HG02981 (cell line): ENCODE measurements around the gene GPR107.

Experiments used
- ATAC-seq: cut with Tn5 transposase; IDR thresholded peaks from one replicate; pipeline ENCODE4 v1.9.1; 2021; ENCODE audit warnings: mild to moderate bottlenecking, moderate library complexity; ENCODE audit not compliant: unreplicated experiment

GPR107 gene

DNA sequence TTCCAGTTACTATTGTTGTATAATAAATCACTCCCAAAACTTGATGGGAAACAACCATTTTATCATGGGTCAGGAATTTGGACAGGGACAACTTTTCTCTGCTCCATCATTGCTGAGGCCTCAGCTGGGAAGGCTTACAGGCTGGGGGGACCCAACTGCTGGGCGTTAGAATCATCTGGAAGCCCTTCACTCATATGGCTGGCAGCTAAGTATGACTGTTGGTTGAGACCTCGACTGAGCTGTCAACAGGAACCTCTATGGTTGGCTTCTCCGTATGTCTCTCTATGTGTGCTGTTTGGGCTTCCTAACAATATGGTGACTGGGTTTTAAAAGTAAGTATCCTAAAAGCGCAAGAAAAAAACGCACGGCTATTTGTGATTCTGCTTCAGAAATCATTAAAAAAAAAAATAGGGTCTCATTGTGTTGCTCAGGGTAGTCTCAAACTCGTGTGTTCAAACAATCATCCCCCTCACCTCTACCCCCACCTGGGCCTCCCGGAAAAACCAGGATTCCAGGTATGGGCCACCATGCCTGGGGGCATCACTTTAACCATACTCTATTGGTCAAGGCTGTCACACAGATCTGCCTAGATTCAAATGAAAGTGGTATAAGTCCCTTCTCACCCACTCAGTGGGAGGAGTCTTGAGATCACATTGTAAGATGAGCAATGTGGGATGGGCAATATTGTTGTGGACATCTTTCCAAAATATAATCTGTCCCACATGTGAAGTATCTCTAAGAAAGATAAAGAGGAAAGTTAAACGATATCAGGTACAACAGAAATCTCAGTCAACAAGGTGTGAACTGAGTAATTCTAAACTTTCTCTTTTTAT lies 26.0 kb upstream of the GPR107 start:
- ATAC-seq, result no peak

DNA sequence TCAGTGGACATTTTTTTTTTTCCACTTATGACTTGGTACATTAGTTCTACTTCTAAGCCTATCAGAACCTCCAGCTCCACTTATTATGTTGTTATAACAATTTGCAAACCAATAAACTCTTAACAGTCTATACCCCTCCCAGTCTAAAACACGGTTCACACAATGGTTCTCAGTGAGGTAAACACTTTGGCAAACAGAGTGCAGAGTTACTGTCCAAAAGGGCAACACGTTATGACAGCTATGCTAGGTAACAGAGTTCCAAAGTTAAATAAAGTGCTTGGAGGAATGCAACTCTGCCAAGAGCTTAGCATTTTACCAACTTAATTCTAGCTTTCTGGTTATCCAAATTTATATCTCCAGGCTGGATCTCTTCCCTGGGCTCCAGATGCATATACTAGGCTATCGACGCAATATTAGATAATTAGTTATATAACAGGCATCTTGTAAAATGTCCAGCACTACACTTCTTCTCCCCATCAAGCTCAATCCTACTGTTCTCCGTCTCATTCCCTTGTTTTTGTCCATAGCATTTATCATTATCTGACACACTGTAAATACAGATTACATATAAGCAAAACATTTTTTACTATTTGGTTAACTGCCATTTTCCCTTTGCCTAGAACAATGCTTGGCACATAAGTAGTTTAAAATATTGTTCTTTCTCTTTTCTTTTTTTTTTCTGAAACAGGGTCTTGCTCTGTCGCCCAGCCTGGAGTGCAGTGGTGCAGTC lies 25.0 kb upstream of the GPR107 start:
- ATAC-seq, result no peak

DNA sequence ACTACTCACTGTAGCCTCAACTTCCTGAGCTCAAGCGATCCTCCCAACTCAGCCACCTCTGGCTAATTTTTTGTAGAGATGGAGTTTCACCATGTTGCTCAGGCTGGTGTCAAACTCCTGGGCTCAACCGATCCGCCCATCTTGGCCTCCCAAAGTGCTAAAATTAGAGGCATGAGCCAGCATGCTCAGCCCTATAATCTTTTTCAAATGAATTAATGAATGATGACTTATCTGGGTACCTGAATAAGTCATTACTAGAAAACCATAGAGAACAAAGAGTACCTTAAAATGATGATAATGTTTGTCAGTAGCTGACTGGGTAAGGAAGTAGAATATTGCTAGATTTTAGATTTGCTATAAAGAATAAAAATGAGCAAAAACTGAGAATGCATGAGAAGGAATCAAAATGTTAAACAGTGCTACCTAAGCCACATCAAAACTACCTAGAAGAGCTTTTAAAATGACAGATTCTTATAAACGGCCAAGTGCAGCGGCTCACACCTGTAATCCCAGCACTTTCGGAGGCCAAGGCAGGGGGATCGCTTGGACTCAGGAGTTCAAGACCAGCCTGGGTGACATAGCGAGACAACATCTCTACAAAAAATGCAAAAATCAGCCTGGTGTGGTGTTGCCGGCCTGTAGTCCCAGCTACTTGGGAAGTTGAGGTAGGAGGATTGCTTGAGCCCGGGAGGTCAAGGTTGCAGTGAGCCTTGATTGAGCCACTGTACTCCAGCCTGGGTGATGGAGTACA lies 24.3 kb upstream of the GPR107 start:
- peak; percentile 48 for ATAC-seq

DNA sequence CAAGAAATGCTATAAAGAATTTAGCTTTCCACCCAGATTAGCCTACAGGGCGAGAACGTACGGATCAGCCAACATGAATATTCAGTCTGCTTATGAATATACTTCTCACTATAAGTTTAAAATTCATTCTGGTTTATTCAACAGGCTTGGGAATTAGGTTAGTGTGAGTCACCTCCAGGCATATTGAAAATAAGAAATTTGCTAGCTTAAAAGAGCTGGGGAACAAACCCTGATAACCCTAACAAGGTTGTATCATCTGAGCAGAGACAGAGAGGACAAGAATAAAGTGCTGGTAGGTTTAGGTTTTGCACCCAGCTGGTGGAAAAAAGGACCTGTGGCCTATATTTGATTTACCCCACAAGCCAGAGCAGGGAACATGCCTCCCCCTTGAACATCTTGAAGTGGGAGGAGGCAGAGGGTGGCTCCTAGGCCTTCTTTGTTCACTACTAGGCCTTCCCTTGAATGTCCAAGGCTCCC lies 23.0 kb upstream of the GPR107 start:
- no peak for ATAC-seq

DNA sequence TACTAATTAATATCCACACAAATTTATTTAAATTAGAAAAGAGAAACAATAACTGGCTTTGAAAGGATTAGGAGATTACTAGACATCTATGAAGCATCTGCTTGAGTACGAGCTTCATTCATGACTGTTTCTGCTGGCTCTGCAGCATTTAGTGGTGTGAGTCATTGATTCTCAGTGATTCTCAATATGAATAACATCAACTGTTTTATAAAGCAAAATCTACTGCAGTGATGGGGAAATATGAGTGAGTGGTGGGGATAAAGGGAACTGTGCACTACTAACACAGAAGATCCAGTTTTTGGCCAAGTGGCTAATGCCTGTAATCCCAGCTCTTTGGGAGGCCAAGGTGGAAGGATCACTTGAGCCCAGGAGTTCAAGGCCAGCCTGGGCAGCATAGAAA lies 19.1 kb upstream of the GPR107 start:
- no peak for ATAC-seq

GRCh38 chr9:130036099-130036498 lies 17.6 kb upstream of the GPR107 start:
- no peak for ATAC-seq

DNA sequence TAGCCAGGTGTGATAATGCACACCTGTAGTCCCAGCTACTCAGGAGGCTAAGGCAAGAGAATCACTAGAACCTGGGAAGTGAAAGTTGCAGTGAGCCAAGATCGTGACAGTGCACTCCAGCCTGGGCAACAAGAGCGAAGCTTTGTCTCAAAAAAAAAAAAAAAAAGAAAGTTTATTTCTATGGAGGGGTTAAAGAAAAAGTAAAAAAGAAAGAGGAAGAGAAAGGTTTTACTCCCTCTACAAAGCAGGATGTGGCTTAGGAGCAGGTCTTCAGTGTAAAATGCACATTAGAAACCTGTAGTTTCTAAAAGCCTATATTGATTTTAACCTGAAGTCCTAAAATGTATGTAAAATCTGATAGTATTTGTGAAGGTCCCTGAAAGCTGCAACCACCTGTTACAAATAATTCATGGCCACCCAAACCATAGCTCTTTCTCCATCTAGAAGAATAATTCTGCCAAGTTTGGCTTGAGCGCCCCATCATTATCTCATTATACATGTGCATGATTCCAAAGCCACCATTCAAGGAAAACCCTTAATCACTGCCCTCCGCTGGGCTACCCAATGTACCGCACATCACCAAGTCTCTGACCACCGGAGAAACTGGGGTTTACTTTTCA lies 14.1 kb upstream of the GPR107 start:
- no peak for ATAC-seq

- ATAC-seq, result no peak
Measured at GRCh38 chr9:130040984-130041647, 12.6 kb upstream of the GPR107 start.

DNA sequence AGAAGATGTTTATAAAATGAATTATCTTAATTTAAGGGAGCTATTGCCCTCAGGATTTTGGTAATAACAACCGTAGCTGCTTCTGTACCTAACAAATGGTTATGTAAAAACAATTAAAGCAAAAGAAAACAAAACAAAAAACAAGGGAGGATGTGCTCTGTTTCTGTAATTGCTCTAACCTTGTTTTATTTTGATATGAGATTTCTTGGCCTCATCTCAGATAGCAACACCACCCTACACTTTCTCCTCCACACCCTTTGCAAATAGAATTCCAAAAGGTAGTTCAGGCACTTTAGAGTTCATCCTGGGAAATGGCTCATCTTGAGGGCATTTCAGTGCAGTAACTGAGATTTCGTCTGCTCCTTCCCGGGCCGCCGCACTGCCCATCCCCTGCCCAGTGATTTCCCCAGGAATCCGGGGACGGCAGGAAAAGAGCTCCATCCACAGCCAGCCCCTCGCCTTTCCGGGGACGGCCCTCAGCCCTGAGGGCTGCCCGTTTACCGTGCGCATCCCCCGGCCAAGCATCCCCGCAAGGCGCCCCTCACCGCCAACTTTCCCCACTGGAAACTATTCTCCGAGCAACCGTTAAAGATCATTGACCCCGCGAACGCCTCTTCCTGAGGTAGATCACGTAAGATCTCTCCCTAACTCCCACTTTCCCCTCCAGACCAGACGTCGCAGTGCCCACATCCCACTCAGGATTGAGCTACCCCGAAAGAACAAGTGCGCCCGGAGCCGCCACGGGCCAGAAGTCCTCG lies 11.9 kb upstream of the GPR107 start:
- ATAC-seq, result no peak

GRCh38 chr9:130042406-130042884 lies 11.3 kb upstream of the GPR107 start:
- ATAC-seq, result no peak

DNA sequence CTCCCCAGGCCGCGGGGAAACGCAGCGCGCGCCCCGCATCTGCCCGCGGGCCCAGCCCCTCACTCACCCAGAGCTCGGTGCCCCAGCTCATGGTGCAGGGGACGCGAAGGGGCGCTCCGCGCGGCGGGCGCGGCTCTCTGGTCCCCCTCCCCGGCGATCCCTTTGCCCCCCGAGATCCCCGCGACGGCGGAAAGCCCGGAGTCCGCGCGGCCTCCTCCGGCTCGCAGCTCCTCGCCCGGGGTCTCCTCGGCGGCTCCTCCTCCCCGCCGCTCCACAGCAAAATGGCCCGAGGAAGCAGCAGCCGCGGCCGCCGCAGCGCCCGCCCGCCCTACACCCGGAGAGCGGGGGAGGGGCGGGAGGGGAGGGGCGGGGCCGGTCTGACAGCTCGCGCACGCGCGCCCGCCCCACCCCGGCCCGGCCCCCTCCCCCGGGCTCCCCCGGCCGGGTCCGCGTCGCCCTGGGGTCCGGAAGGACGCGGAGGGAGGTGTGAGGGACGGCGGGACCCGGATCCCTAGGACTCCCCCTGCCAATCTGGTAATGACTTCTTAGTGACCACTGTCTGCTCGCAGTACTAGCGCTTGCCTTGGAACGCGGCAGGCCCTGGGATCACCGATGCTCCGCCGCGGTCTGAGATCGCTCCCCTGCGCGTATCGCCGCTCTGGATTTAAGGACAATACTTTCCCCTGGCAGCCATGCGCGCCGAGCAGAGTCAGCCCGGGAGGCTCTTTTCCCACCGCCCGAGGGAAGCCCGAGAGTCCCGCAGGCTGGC lies 10.6 kb upstream of the GPR107 start, which contains the start of gene FNBP1:
Gene FNBP1, minus strand, starts transcription at position 305 of the 769 bp plus-strand sequence. Its CDS starts 214 bp downstream, at position 91.
- ATAC-seq, result peak; percentile 39

DNA sequence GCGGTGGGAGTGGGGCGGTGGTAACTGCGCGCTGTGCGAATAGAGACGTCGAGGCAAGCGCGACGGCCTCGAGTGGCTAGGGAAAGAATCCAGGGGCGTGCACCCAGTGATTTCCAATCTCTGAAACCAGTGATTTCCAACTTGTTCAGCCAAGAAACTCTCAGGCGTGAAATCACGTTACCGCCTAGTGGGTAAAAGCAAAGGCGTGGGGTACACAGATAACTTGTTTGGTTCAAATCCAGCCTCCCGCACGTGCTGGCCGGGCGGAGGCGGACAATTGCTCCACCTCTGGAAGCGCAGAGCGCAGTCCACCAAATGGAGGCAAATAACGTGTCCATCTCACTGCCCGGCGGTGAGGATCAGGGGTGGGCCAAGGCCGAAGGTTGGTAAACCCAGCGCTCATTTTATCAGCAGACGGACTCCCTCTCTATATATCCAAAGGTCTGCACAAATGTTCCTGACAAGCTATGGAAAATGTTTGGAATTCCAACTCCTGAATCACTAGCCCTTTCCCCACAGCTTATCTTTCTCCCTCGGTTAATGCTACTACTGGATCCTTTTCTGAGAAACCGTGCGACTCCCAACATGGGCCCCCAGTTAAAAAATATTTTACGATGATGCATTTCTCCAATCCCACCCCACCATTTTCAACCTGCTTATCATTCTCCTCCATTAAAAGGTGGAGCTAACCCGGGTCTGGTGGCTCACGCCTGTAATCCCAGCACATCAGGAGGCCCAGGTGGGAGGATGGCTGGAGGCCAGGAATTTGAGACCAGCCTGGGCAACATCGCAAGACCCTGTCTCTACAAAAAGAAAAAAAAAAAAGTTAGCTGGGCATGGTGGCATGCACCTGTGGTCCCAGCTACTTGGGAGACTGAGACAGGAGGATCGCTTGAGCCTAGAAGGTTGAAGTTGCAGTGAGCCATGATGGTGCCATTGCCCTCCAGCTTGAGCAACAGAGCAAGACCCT lies 9.8 kb upstream of the GPR107 start:
- ATAC-seq, result no peak

DNA sequence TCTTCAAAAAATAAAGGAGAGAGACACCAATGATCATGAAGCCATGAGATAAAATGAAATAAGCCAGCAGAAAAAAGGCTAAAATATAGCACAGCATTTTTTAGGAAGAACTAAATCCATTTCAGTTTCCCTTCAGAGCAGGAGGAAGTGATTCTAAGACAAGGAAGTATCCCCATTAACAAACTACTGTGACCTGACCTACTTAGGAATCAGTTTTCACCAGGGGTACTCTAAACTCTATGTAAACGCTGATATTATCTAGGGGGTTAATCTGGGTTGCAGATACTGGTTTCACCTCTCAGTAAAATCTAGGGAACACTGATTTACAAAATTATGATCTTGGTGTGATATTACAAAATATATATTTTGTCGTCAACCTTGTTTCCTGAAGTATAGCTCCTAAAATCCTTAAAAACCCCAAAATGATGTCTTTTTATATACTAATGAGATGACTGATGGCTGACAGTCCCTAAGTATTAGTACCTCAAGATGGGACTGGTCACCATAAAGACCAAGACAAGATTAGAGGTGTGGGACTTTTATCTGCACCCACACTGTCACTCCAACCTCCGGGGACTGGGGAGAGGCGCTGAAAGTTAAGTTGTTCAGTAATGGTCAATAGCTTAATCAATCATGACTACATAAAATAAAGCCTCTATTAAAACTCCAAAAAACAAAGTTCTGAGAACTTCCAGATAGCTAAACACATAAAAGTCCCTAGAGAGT lies 7.8 kb upstream of the GPR107 start:
- ATAC-seq, result no peak

DNA sequence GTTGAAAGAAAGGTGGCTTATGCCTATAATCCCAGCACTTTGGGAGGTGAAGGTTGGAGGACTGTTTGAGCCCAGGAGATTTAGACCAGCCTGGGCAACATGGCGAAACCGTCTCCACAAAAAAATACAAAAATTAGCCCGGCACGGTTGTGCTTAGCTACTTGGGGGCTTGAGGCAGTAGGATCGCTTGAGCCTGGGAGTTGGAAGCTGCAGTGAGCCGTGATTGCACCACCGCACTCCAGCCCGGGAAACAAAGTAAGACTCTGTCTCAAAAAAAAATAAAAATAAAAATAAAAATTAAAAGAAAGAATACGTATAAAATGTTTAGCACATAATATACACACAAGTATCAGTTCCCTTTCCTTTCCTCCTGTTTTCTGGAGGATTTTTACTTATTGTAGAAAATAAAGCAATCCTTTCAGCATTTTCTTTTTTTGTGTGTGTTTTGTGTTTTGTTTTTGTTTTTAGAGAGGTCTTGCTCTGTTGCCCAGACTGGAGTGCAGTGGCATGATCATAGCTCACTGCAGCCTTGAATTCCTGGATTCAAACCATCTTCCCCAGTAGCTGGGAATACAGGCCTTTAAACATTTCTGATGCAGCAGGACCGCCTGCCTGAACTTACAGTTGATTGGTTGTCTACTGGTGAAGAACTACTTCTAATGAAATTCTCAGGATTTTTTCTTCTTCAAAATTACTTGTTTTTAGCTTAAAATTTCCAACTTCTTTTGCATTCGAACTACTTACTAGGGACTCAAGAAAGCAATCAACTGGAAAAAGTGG lies 4.1 kb upstream of the GPR107 start:
- no peak for ATAC-seq

DNA sequence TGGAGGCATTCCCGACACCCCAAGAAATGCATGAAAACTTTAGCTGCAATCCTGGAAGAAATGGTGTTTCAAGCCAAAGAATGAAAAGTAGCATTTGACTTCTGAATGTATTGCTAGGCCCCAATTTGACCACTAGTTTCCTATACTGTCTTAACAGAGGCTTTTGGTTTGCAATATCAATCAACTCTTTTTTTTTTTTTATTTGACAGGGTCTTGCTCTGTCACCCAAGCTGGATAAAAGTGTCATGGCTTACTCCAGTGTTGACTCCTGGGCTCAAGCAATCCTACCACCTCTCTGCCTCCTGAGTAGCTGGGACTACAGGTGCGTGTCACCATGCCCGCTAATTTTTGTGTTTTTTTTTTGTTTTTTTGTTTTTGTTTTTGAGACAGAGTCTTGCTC lies 3.2 kb upstream of the GPR107 start:
- ATAC-seq, result no peak

GRCh38 chr9:130051855-130052254 lies 1.9 kb upstream of the GPR107 start:
- ATAC-seq, result no peak
